Adrenal gland (tissue), 12 donors: ENCODE measurements around the gene EXD2. TPM values are rescaled to one million over a fixed set of nuclear protein-coding genes. Genes with fewer than 3 reads are reported as not detected.

Source experiments
- DNase-seq, 7 donors: peaks; one replicate each; pipeline ENCODE4 v3.0.0-alpha.2; 2019 to 2020
- H3K27ac ChIP-seq, 5 donors: fragments of 200-600 bp; sonication (generic) in 4 of 5; 1 replicate in 3 of 5; 2 replicates in 2 of 5; pipeline versions ENCODE4 v1.5.1 to v1.8.0; 2016 to 2020; ENCODE audit warnings: mild to moderate bottlenecking in 1 of 5
- H3K27me3 ChIP-seq: fragments of 200-600 bp; 2 replicates; pipeline ENCODE4 v1.8.0; 2021
- H3K36me3 ChIP-seq, 2 donors: fragments of 200-600 bp; replicated peaks in 1 of 2; 1 replicate in 1 of 2; 2 replicates in 1 of 2; pipeline versions ENCODE4 v1.5.1 to v1.8.0; 2018 to 2022
- H3K4me1 ChIP-seq, 2 donors: fragments of 200-600 bp; replicated peaks in 1 of 2; 1 replicate in 1 of 2; 2 replicates in 1 of 2; pipeline versions ENCODE4 v1.5.1 to v1.8.0; 2018 to 2021
- H3K4me3 ChIP-seq, 4 donors: fragments of 200-600 bp; sonication (generic) in 3 of 4; one replicate each; pipeline ENCODE4 v1.5.1; 2016 to 2018
- H3K9me3 ChIP-seq, 3 donors: fragments of 200-600 bp; sonication (generic) in 1 of 3; replicated peaks in 1 of 3; 1 replicate in 2 of 3; 2 replicates in 1 of 3; pipeline versions ENCODE4 v1.5.1 to v1.8.0; 2016 to 2021
- CTCF ChIP-seq, 6 experiments: fragments of 450-650 bp in 4 of 6; fragments of 200-600 bp in 2 of 6; sonication (generic) in 1 of 6; IDR thresholded peaks; 1 replicate in 5 of 6; 2 replicates in 1 of 6; pipeline versions ENCODE4 v1.5.1 to v1.8.0; 2016 to 2021; ENCODE audit warnings: antibody characterized with exemption in 6 of 6, mild to moderate bottlenecking in 2 of 6, moderate library complexity in 1 of 6
- POLR2A ChIP-seq, 2 donors: fragments of 450-650 bp; IDR thresholded peaks; one replicate each; pipeline ENCODE4 v1.6.1; 2017; ENCODE audit warnings: antibody characterized with exemption in 2 of 2, mild to moderate bottlenecking in 2 of 2, moderate library complexity in 1 of 2
- WGBS, 4 donors: extraction: QIAGEN DNeasy Blood & Tissue Kit in 2 of 4; methylation state at CpG; one replicate each; pipeline versions ENCODE4 v1.1.5 to v1.1.7; 2013 to 2017; 5-methylcytosine and 5-hydroxymethylcytosine counted together
- intact Hi-C, 2 donors: fragments of 100-400 bp; cut with DNase I; formaldehyde crosslinking; loops; one replicate each; pipeline versions ENCODE4 v1.14.1 to v1.15.0; 2022 to 2023
- polyA plus RNA-seq, 3 donors: library from polyadenylated mRNA; stranded (reverse); fragments of 200-250 nt in 2 of 3; fragments of 350-450 nt in 1 of 3; fragmentation: Illumina TruSeq in 1 of 3; extraction: RNeasy Lipid Tissue Mini Kit (QIAGEN cat#74804) in 1 of 3; gene quantifications; one replicate each; pipeline ENCODE4 v1.2.3, GENCODE V29; 2013 to 2014
- small RNA-seq, 2 donors: library from RNA; depleted of rRNA; stranded (forward); fragments of <200 nt; gene quantifications; one replicate each; pipeline ENCODE3, GENCODE V24; 2016
- total RNA-seq, 9 donors: library from RNA; depleted of rRNA in 4 of 9; stranded (reverse); fragments of >200 nt in 4 of 9; fragments of 120-200 nt in 1 of 9; fragmentation: NEBNext Ultra II Directional in 1 of 9; extraction: Animal tissue kit (Norgen Biotek cat#: 25700) in 1 of 9; gene quantifications; one replicate each; pipeline versions ENCODE4 v1.1.0 to v1.2.4, GENCODE V29; 2013 to 2023
- donor health status: healthy with polysubstance abuse.
- donor health status: Bipolar disorder and iron deficiency.
- donor health status: DM: yes; HTN: yes; CAD: no.
- donor health status: DM: no; HTN: no; CAD: no.
- donor health status: DM: no; HTN: no; CAD: no.
- donor health status: DM: yes; HTN: yes; CAD: no.

EXD2 gene
- total and polyA plus RNA-seq, 12 donors: 6.4 to 23.0 (median 15.6) TPM

GRCh38 chr14:69291396-69291795 lies 100.1 kb downstream of the EXD2 start:
- H3K4me3 ChIP-seq: no peak overlapping the region
- 27 to 46% (median 44%) methylated on average over 3 to 5 of the region's 5 CpGs for WGBS, 4 donors
- no peaks in the 10 kb centered on the region for H3K27me3 ChIP-seq
- TF ChIP-seq CTCF (IDR thresholded peaks at IDR 0.05) (no peak), POLR2A (IDR thresholded peaks at IDR 0.05) (no peak)
- intact Hi-C loops: no loop called here
- peak in 3 of 7 donors; percentile 22 to 44 (median 28) for DNase-seq
- no peaks in the 10 kb centered on the region for H3K9me3 ChIP-seq
- H3K27ac ChIP-seq: no peak overlapping the region
- H3K36me3 ChIP-seq: no peaks in the 10 kb centered on the region
- peaks cover 5 to 28% of the 10 kb centered on the region in 2 donors for H3K4me1 ChIP-seq

- peak in 3 of 7 donors; percentile 16 to 31 (median 24) for DNase-seq
- Histone ChIP-seq H3K4me3 (no peak overlapping the region), H3K4me1 (peaks cover 5 to 26% of the 10 kb centered on the region in 2 donors), H3K9me3 (no peaks in the 10 kb centered on the region), H3K36me3 (no peaks in the 10 kb centered on the region), H3K27me3 (no peaks in the 10 kb centered on the region), H3K27ac (no peak overlapping the region)
- TF ChIP-seq CTCF (IDR thresholded peaks at IDR 0.05) (no peak), POLR2A (IDR thresholded peaks at IDR 0.05) (no peak)
- intact Hi-C loops: no loop called here
- WGBS, 4 donors: 85 to 93% (median 89%) methylated on average over 2 to 5 of the region's 5 CpGs
Measured at GRCh38 chr14:69291891-69292561, 100.7 kb downstream of the EXD2 start.

Small RNAs within 50 kb of the gene (small RNA-seq; reads per million reads assigned to genes)
- gene RF00019: 0 reads per million in 2 donors

Other genes starting within 250 kb of the EXD2 start
- 100 to 1,000 TPM in 4 of 9 donors, 10 to 100 TPM in 5; 11.6 to 180 (median 95.3) TPM for gene ACTN1, start 212.2 kb upstream of the EXD2 start, total RNA-seq
- gene ACTN1, start 212.2 kb upstream of the EXD2 start, polyA plus RNA-seq: 10 to 100 TPM; 50.5 to 61.3 (median 55.7) TPM
- gene DCAF5, start 38.4 kb upstream of the EXD2 start, total RNA-seq: 10 to 100 TPM; 19.9 to 48.0 (median 32.6) TPM
- 10 to 100 TPM; 27.9 to 38.2 (median 34.1) TPM for gene DCAF5, start 38.4 kb upstream of the EXD2 start, polyA plus RNA-seq
- 10 to 100 TPM in 8 of 9 donors, 1 to 10 TPM in 1; 7.4 to 38.1 (median 22.5) TPM for gene GALNT16, start 68.7 kb downstream of the EXD2 start, total RNA-seq
- gene GALNT16, start 68.7 kb downstream of the EXD2 start, polyA plus RNA-seq: 10 to 100 TPM in 1 of 3 donors, 1 to 10 TPM in 2; 7.7 to 16.3 (median 8.4) TPM
- gene ERH, start 206.8 kb downstream of the EXD2 start, total RNA-seq: 100 to 1,000 TPM in 5 of 9 donors, 10 to 100 TPM in 4; 39.6 to 217 (median 127) TPM
- 100 to 1,000 TPM; 133 to 208 (median 161) TPM for gene ERH, start 206.8 kb downstream of the EXD2 start, polyA plus RNA-seq
- gene SLC39A9, start 207.2 kb downstream of the EXD2 start, total RNA-seq: 100 to 1,000 TPM in 1 of 9 donors, 10 to 100 TPM in 8; 67.2 to 130 (median 74.2) TPM
- gene SLC39A9, start 207.2 kb downstream of the EXD2 start, polyA plus RNA-seq: 10 to 100 TPM; 17.7 to 58.5 (median 23.8) TPM